H1 (cell line): Measurements from ENCODE around the gene CLCA4. TPM values are rescaled to one million over a fixed set of nuclear protein-coding genes. Genes with fewer than 3 reads are reported as not detected.

ENCODE experiments used
- CTCF ChIA-PET: fragments of 300-600 bp; sonication (Branson Sonifier 250); formaldehyde crosslinking; loops from one replicate; lab custom pipeline; 2021; ENCODE audit not compliant: partially characterized antibody; lab: Charles Lee
- POLR2A ChIA-PET: fragments of 300-600 bp; sonication (Branson Sonifier 250); formaldehyde crosslinking; loops from one replicate; lab custom pipeline; 2021; ENCODE audit warnings: inconsistent platforms; ENCODE audit not compliant: partially characterized antibody; lab: Charles Lee
- DNase-seq, 2 experiments: peaks; one replicate each; pipeline versions ENCODE4 v3.0.0 to v3.0.0-alpha.2; 2010 to 2022; ENCODE audit warnings: low spot score in 2 of 2, low read depth in 1 of 2, mixed read lengths in 1 of 2
- FAIRE-seq: peaks from 2 replicates; lab custom pipeline; 2011; peaks lifted over from hg19 to GRCh38; lab: Jason Lieb, UNC
- H2AFZ ChIP-seq: 2 replicates; pipeline ENCODE4 v1.8.1; 2012; ENCODE audit warnings: low read length, inconsistent platforms
- H2AK5ac ChIP-seq: 2 replicates; pipeline ENCODE4 v1.6.1; 2013; ENCODE audit warnings: low read depth, low read length
- H2BK120ac ChIP-seq: replicated peaks from 2 replicates; pipeline ENCODE3; 2013; ENCODE audit warnings: low read depth, low read length, inconsistent platforms
- H2BK12ac ChIP-seq: 2 replicates; pipeline ENCODE4 v1.6.1; 2013; ENCODE audit warnings: low read depth, low read length
- H2BK15ac ChIP-seq: 2 replicates; pipeline ENCODE4 v1.6.1; 2013; ENCODE audit warnings: low read length
- H2BK20ac ChIP-seq: 2 replicates; pipeline ENCODE4 v1.6.1; 2013; ENCODE audit warnings: low read length
- H2BK5ac ChIP-seq: 2 replicates; pipeline ENCODE4 v1.6.1; 2013; ENCODE audit warnings: low read depth, low read length
- H3K14ac ChIP-seq: 2 replicates; pipeline ENCODE4 v1.6.1; 2013; ENCODE audit warnings: inconsistent platforms; ENCODE audit not compliant: insufficient read length
- H3K18ac ChIP-seq: 2 replicates; pipeline ENCODE4 v1.6.1; 2013; ENCODE audit warnings: low read length; ENCODE audit errors: extremely low read depth
- H3K23ac ChIP-seq: 2 replicates; pipeline ENCODE4 v1.6.1; 2013; ENCODE audit warnings: inconsistent platforms; ENCODE audit not compliant: insufficient read length
- H3K23me2 ChIP-seq: 2 replicates; pipeline ENCODE4 v1.6.1; 2013; ENCODE audit warnings: low read depth, low read length
- H3K27ac ChIP-seq: 2 replicates; pipeline ENCODE4 v1.6.1; 2011; ENCODE audit warnings: low read depth, low read length, inconsistent platforms
- H3K27me3 ChIP-seq, 4 experiments: replicated peaks in 1 of 4; 1 replicate in 1 of 4; 2 replicates in 3 of 4; pipeline versions ENCODE4 v1.6.1 to v1.8.1; 2011 to 2013; ENCODE audit warnings: low read length in 3 of 4, mild to moderate bottlenecking in 3 of 4, inconsistent platforms in 2 of 4, mixed read lengths in 2 of 4, moderate library complexity in 1 of 4; ENCODE audit not compliant: control insufficient read depth in 3 of 4, insufficient read depth in 3 of 4; ENCODE audit errors: extremely low read depth in 1 of 4
- H3K36me3 ChIP-seq, 4 experiments: 2 replicates each; pipeline versions ENCODE4 v1.6.1 to v1.8.1; 2011 to 2013; ENCODE audit warnings: mild to moderate bottlenecking in 4 of 4, low read length in 3 of 4, moderate library complexity in 2 of 4, control low read depth in 1 of 4, inconsistent platforms in 1 of 4; ENCODE audit not compliant: insufficient read depth in 4 of 4, control insufficient read depth in 2 of 4
- H3K4ac ChIP-seq: replicated peaks from 2 replicates; pipeline ENCODE3; 2013; ENCODE audit warnings: low read length, low read depth, mixed read lengths, inconsistent platforms; ENCODE audit not compliant: insufficient read length
- H3K4me1 ChIP-seq, 4 experiments: replicated peaks in 1 of 4; 1 replicate in 1 of 4; 2 replicates in 3 of 4; pipeline versions ENCODE4 v1.6.1 to v1.8.1; 2011 to 2013; ENCODE audit warnings: low read length in 3 of 4, inconsistent platforms in 2 of 4, mixed read lengths in 1 of 4; ENCODE audit not compliant: insufficient read depth in 4 of 4, control insufficient read depth in 3 of 4
- H3K4me2 ChIP-seq, 2 experiments: 2 replicates each; pipeline versions ENCODE4 v1.6.1 to v1.8.1; 2011 to 2013; ENCODE audit warnings: low read depth in 2 of 2, low read length in 2 of 2, control low read depth in 1 of 2, inconsistent platforms in 1 of 2, mild to moderate bottlenecking in 1 of 2; ENCODE audit not compliant: insufficient read depth in 1 of 2
- H3K4me3 ChIP-seq, 4 experiments: fragments of 200-600, 300-600 bp in 1 of 4; sonication (generic), shearing (Covaris generic), sonication (Bioruptor Twin) in 1 of 4; 2 replicates each; pipeline versions ENCODE4 v1.5.1 to v1.8.1; 2011 to 2016; ENCODE audit warnings: low read length in 4 of 4, low read depth in 3 of 4, control low read depth in 2 of 4, inconsistent platforms in 2 of 4, mild to moderate bottlenecking in 2 of 4, mixed read lengths in 1 of 4, moderate library complexity in 1 of 4; ENCODE audit not compliant: insufficient read depth in 2 of 4; ENCODE audit errors: extremely low read depth in 1 of 4
- H3K56ac ChIP-seq: replicated peaks from 2 replicates; pipeline ENCODE3; 2013; ENCODE audit warnings: low read depth, mild to moderate bottlenecking, mixed read lengths, low read length, inconsistent platforms; ENCODE audit not compliant: insufficient read length
- H3K79me1 ChIP-seq: 2 replicates; pipeline ENCODE4 v1.6.1; 2013; ENCODE audit warnings: low read depth, low read length, control low read depth
- H3K79me2 ChIP-seq, 2 experiments: 2 replicates each; pipeline versions ENCODE4 v1.6.1 to v1.8.1; 2012 to 2013; ENCODE audit warnings: low read length in 2 of 2, mild to moderate bottlenecking in 2 of 2, inconsistent platforms in 1 of 2; ENCODE audit not compliant: insufficient read depth in 2 of 2, control insufficient read depth in 1 of 2
- H3K9ac ChIP-seq, 4 experiments: replicated peaks in 1 of 4; 1 replicate in 1 of 4; 2 replicates in 3 of 4; pipeline versions ENCODE4 v1.6.1 to v1.8.1; 2011 to 2013; ENCODE audit warnings: low read depth in 3 of 4, low read length in 3 of 4, control low read depth in 2 of 4, mild to moderate bottlenecking in 2 of 4, moderate library complexity in 2 of 4, inconsistent platforms in 1 of 4; ENCODE audit errors: extremely low read depth in 1 of 4
- H3K9me3 ChIP-seq, 2 experiments: 2 replicates each; pipeline versions ENCODE4 v1.6.1 to v1.8.1; 2012 to 2013; ENCODE audit warnings: mild to moderate bottlenecking in 2 of 2, moderate library complexity in 2 of 2, control low read depth in 1 of 2, inconsistent platforms in 1 of 2, low read depth in 1 of 2, low read length in 1 of 2, mixed read lengths in 1 of 2; ENCODE audit not compliant: insufficient read depth in 2 of 2
- H4K20me1 ChIP-seq, 2 experiments: replicated peaks in 1 of 2; 2 replicates each; pipeline versions ENCODE3 to v1.8.1; 2011 to 2013; ENCODE audit warnings: inconsistent platforms in 2 of 2, low read length in 2 of 2, mild to moderate bottlenecking in 1 of 2; ENCODE audit not compliant: insufficient read depth in 2 of 2, control insufficient read depth in 1 of 2
- H4K5ac ChIP-seq: 2 replicates; pipeline ENCODE4 v1.6.1; 2013; ENCODE audit warnings: low read length, low read depth, mixed read lengths, inconsistent platforms; ENCODE audit not compliant: insufficient read length
- H4K8ac ChIP-seq: 2 replicates; pipeline ENCODE4 v1.8.0; 2013; ENCODE audit warnings: mild to moderate bottlenecking, moderate library complexity, low read length, inconsistent platforms; ENCODE audit not compliant: insufficient read depth; ENCODE audit errors: extremely low read depth
- H4K91ac ChIP-seq: replicated peaks from 2 replicates; pipeline ENCODE3; 2013; ENCODE audit warnings: low read length, mixed read lengths, inconsistent platforms; ENCODE audit not compliant: insufficient read length
- BCL11A ChIP-seq, 2 experiments: IDR thresholded peaks; one replicate each; pipeline ENCODE4 v1.6.1; 2011; ENCODE audit warnings: low read depth in 2 of 2, low read length in 2 of 2, mild to moderate bottlenecking in 2 of 2
- EP300 ChIP-seq, 2 experiments: IDR thresholded peaks; 1 replicate in 1 of 2; 2 replicates in 1 of 2; pipeline ENCODE4 v1.6.1; 2011 to 2012; ENCODE audit warnings: low read depth in 2 of 2, low read length in 2 of 2, mild to moderate bottlenecking in 2 of 2, borderline replicate concordance in 1 of 2, inconsistent platforms in 1 of 2, moderate library complexity in 1 of 2
- JUN ChIP-seq: IDR thresholded peaks from 2 replicates; pipeline ENCODE4 v1.6.1; 2011; ENCODE audit warnings: low read depth, mild to moderate bottlenecking, improper control_type of control experiment, low read length
- NRF1 ChIP-seq: IDR thresholded peaks from 2 replicates; pipeline ENCODE4 v1.6.1; 2011; ENCODE audit warnings: mild to moderate bottlenecking, low read depth, low read length, improper control_type of control experiment
- RBBP5 ChIP-seq: IDR thresholded peaks from 2 replicates; pipeline ENCODE4 v1.7.1; 2012; ENCODE audit warnings: low read depth, mild to moderate bottlenecking, inconsistent platforms, low read length, moderate library complexity, borderline replicate concordance
- RNF2 ChIP-seq: fragments of 200-900, 300-1000 bp; sonication (generic); IDR thresholded peaks from 2 replicates; pipeline ENCODE4 v1.7.1; 2016; ENCODE audit warnings: borderline replicate concordance, low read depth, mild to moderate bottlenecking, antibody characterized with exemption, low read length; ENCODE audit not compliant: poor library complexity, severe bottlenecking; ENCODE audit errors: missing control alignments
- TCF12 ChIP-seq: IDR thresholded peaks from 2 replicates; pipeline ENCODE4 v1.6.1; 2011; ENCODE audit warnings: low read depth, mild to moderate bottlenecking, low read length
- WGBS, 2 experiments: shearing (Covaris generic) in 1 of 2; methylation state at CpG; one replicate each; pipeline versions ENCODE4 v1.1.6 to v1.1.7; 2013 to 2015; ENCODE audit warnings: low lambda C conversion rate in 2 of 2, mixed read lengths in 2 of 2, inconsistent platforms in 1 of 2, low coverage in 1 of 2, missing lambda C conversion rate in 1 of 2; ENCODE audit not compliant: insufficient replicate concordance in 2 of 2, insufficient coverage in 1 of 2, insufficient read length in 1 of 2; ENCODE audit errors: extremely low coverage in 1 of 2, missing lambda C conversion rate in 1 of 2; 5-methylcytosine and 5-hydroxymethylcytosine counted together
- polyA plus RNA-seq, 7 experiments: library from polyadenylated mRNA; depleted of rRNA in 3 of 7; stranded (reverse) in 5 of 7; unstranded in 2 of 7; fragments of >200 nt in 5 of 7; fragments of 200-250 nt in 2 of 7; gene quantifications; 1 replicate in 5 of 7; 2 replicates in 1 of 7; 4 replicates in 1 of 7; pipeline versions ENCODE4 v1.2.1 to v1.2.3, GENCODE V29; 2011 to 2013; ENCODE audit warnings: missing spikeins in 2 of 7, mixed read lengths in 2 of 7
- total RNA-seq: library from RNA; stranded (reverse); fragmentation: NEBNext Ultra II Directional; extraction: Animal tissue kit (Norgen Biotek cat#: 25700); gene quantifications from 2 replicates; pipeline ENCODE4 v1.2.1, GENCODE V29; 2021
- TF ChIP-seq, protein P1 (sequence below), 3 experiments: IDR thresholded peaks; 1 replicate in 2 of 3; 2 replicates in 1 of 3; pipeline versions ENCODE4 v1.5.1 to v1.6.1; 2011; ENCODE audit warnings: low read length in 3 of 3, mild to moderate bottlenecking in 3 of 3, inconsistent platforms in 2 of 3, low read depth in 1 of 3, moderate library complexity in 1 of 3; ENCODE audit not compliant: insufficient read depth in 1 of 3; ENCODE audit errors: control extremely low read depth in 1 of 3

The CLCA4 gene
- total and polyA plus RNA-seq, 2 of the 8 experiments (the other 6 are each of a cell fraction or from before 2014, with no cell fraction given), result not detected

GRCh38 chr1:86504137-86504479 lies 42.8 kb upstream of the CLCA4 start:
- Histone ChIP-seq H3K14ac (no peak overlapping the region), H3K18ac (peak overlapping the region; percentile 89), H2BK5ac (peak overlapping the region; percentile 86; the same call in 1 of the 2 replicates), H4K5ac (no peak overlapping the region), H3K9me3 (peaks cover 0 to 7% of the 10 kb centered on the region in 2 experiments; a peak in 2 of 4 replicates), H3K23ac (no peak overlapping the region), H2AFZ (peak overlapping the region; percentile 66; the same call in 1 of the 2 replicates), H4K8ac (no peak overlapping the region), H2BK12ac (peak overlapping the region; percentile 97; the same call in 1 of the 2 replicates), H3K4ac (no peak overlapping the region), H4K20me1 (no peaks in the 10 kb centered on the region), H2BK120ac (no peak overlapping the region), H3K4me2 (peak overlapping the region in 1 of 2 experiments; percentile 88; a peak in 2 of 4 replicates), H3K56ac (no peak overlapping the region), H3K36me3 (no peaks in the 10 kb centered on the region), H3K23me2 (no peaks in the 10 kb centered on the region), H3K27me3 (no peaks in the 10 kb centered on the region), H2BK15ac (no peak overlapping the region; the same call in 1 of the 2 replicates), H3K4me3 (no peak overlapping the region; a peak in 1 of 8 replicates), H3K9ac (no peak overlapping the region), H3K79me1 (no peaks in the 10 kb centered on the region), H3K79me2 (no peaks in the 10 kb centered on the region), H2BK20ac (peak overlapping the region; percentile 29; the same call in 1 of the 2 replicates), H4K91ac (peak overlapping the region; percentile 93), H2AK5ac (no peak overlapping the region), H3K4me1 (peaks cover 13 to 21% (median 15%) of the 10 kb centered on the region in 4 experiments), H3K27ac (no peak overlapping the region)
- ChIA-PET POLR2A (interaction anchor here (0.9 to 1.8 kb wide), 3 partner anchors 108 to 923 kb away, joined by 3 to 8 read pairs (median 4); partner anchors contain the start of genes ODF2L and SH3GLB1), CTCF (interaction anchor here (0.7 to 8.1 kb wide), 18 partner anchors 8 to 1735 kb away, joined by 3 to 79 read pairs (median 4); partner anchors contain the start of gene SH3GLB1)
- DNase-seq, result no peak
- 82% methylated on average over 9 of the region's 9 CpGs; no CpG with 5 or more reads in 1 of the 2 experiments for WGBS, 2 experiments
- FAIRE-seq, result no peak
- TF ChIP-seq NRF1 (no peak), JUN (no peak), BCL11A (IDR thresholded peaks at IDR 0.05; ENCODE audit: low read depth in 2 of 2, low read length in 2 of 2) (no peak), EP300 (IDR thresholded peaks at IDR 0.05; ENCODE audit: borderline replicate concordance in 1 of 2, low read depth in 2 of 2, low read length in 2 of 2) (no peak), RBBP5 (no peak), TCF12 (no peak), RNF2 (no peak)
- TF ChIP-seq, protein P1, sequence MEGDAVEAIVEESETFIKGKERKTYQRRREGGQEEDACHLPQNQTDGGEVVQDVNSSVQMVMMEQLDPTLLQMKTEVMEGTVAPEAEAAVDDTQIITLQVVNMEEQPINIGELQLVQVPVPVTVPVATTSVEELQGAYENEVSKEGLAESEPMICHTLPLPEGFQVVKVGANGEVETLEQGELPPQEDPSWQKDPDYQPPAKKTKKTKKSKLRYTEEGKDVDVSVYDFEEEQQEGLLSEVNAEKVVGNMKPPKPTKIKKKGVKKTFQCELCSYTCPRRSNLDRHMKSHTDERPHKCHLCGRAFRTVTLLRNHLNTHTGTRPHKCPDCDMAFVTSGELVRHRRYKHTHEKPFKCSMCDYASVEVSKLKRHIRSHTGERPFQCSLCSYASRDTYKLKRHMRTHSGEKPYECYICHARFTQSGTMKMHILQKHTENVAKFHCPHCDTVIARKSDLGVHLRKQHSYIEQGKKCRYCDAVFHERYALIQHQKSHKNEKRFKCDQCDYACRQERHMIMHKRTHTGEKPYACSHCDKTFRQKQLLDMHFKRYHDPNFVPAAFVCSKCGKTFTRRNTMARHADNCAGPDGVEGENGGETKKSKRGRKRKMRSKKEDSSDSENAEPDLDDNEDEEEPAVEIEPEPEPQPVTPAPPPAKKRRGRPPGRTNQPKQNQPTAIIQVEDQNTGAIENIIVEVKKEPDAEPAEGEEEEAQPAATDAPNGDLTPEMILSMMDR (IDR thresholded peaks at IDR 0.05; ENCODE audit: control extremely low read depth in 1 of 3, insufficient read depth in 1 of 3, low read depth in 1 of 3, low read length in 3 of 3), result no peak
